ENCODE measurements around the gene TTC4.

GRCh38 chr1:54694771-54695170 lies 20.9 kb upstream of the TTC4 start:
- TF ChIP-seq GATA3 (IDR thresholded peaks at IDR 0.05; ENCODE audit: low read depth, low read length) (no peak), GATA2 (IDR thresholded peaks at IDR 0.05; ENCODE audit: low read depth, low read length) (no peak)
